ENCODE data around the gene XPNPEP3.

The XPNPEP3 gene

DNA sequence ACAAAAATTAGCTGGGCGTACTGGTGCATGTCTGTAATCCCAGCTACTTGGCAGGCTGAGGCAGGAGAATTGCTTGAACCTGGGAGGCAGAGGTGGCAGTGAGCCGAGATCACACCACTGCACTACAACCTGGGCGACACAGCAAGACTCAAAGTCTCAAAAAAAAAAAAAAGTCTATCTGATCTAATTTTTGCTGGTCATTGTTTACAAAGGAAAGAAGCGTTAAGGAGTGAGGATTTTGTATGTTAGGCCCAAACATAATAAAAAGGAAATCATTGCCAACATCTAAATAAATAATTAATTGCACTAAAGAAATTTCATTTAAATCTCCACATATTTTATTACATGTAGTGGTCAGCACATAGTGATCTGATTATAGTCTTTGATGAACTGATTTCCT is 97.2 kb downstream of the XPNPEP3 start:
- no peak for DNase-seq (ENCODE audit: low read depth)
- H3K4me3 ChIP-seq (ENCODE audit: low read depth, low read length): no peak overlapping the region
- TF ChIP-seq, protein P1, sequence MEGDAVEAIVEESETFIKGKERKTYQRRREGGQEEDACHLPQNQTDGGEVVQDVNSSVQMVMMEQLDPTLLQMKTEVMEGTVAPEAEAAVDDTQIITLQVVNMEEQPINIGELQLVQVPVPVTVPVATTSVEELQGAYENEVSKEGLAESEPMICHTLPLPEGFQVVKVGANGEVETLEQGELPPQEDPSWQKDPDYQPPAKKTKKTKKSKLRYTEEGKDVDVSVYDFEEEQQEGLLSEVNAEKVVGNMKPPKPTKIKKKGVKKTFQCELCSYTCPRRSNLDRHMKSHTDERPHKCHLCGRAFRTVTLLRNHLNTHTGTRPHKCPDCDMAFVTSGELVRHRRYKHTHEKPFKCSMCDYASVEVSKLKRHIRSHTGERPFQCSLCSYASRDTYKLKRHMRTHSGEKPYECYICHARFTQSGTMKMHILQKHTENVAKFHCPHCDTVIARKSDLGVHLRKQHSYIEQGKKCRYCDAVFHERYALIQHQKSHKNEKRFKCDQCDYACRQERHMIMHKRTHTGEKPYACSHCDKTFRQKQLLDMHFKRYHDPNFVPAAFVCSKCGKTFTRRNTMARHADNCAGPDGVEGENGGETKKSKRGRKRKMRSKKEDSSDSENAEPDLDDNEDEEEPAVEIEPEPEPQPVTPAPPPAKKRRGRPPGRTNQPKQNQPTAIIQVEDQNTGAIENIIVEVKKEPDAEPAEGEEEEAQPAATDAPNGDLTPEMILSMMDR (IDR thresholded peaks at IDR 0.05; ENCODE audit: low read depth, low read length, missing control alignments): no peak

DNA sequence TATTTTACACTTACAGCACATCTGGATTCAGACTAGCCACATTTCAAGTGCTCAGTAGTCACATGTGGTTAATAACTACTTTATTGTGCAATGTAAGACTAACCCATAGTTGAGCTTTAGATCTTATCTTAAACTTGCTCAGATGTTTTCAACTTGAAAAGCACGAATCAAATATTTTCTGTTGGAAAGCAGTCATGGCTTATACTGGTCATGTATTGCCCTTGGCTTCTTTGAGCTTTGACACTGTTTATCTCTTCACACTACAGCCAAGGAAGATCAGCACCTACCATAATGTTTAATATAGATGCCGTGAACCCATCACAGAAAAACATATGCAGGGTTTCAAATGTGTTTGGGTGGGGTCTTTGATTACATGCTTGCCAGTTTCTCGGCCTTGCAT is 98.6 kb downstream of the XPNPEP3 start:
- no peak for DNase-seq (ENCODE audit: low read depth)
- TF ChIP-seq, protein P1 (IDR thresholded peaks at IDR 0.05; ENCODE audit: low read depth, low read length, missing control alignments): no peak
- no peak overlapping the region for H3K4me3 ChIP-seq (ENCODE audit: low read depth, low read length)

DNA sequence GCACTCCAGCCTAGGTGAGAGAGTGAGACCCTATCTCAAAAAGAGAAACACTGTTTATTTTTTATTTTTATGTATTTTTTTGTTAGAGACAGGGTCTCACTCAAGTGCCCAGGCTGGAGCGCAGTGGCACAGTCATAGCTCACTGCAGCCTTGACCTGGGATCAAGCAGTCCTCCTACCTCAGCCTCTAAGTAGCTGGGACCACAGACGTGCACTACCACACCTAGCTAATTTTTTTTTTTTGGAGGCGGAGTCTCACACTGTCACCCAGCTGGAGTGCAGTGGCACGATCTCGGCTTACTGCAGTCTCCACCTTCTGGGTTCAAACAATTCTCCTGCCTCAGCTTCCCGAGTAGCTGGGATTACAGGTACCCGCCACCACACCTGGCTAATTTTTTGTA is 100.7 kb downstream of the XPNPEP3 start:
- TF ChIP-seq, protein P1 (IDR thresholded peaks at IDR 0.05; ENCODE audit: low read depth, low read length, missing control alignments): no peak
- DNase-seq (ENCODE audit: low read depth): no peak
- no peak overlapping the region for H3K4me3 ChIP-seq (ENCODE audit: low read depth, low read length)

DNA sequence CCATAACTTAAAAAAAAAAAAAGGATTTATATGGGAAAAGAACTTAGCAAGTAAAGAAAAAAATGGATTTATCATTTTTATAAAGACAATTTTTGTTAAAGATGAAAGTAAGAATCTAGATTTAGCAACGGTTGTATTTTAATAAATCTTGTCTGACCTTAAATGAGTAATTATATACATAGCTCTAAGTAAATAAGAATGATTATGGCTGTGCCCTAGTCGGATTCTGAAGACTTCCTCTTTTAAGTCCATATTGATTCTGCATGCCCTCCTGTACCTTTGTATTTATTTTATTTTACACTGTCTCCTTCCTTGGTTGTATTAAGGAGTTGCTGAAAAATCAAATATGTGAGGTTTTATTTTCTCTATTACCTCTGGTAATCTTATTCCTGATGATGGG is 101.4 kb downstream of the XPNPEP3 start:
- no peak for DNase-seq (ENCODE audit: low read depth)
- no peak overlapping the region for H3K4me3 ChIP-seq (ENCODE audit: low read depth, low read length)
- TF ChIP-seq, protein P1 (IDR thresholded peaks at IDR 0.05; ENCODE audit: low read depth, low read length, missing control alignments): no peak

DNA sequence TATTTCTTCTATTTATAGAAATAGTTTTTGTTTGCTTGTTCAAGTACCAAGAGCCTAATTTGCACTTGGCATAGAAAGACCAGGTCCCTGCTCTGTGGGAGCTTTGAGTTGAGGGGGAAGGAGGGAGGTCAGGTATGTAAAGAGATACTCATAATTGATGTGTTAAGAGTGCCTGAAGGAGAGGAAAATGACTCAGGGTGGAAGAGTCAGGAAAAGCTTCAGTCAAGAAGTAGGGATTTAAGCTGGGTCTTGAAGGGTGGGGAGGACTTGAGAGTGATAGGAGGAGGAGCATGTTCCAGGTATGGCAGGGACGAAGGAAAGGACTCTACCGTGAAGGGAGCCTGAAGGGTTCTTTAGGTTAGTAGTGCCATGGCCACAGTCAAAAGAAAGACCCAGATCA is 103.2 kb downstream of the XPNPEP3 start:
- TF ChIP-seq, protein P1 (IDR thresholded peaks at IDR 0.05; ENCODE audit: low read depth, low read length, missing control alignments): no peak
- DNase-seq (ENCODE audit: low read depth): no peak
- H3K4me3 ChIP-seq (ENCODE audit: low read depth, low read length): no peak overlapping the region

DNA sequence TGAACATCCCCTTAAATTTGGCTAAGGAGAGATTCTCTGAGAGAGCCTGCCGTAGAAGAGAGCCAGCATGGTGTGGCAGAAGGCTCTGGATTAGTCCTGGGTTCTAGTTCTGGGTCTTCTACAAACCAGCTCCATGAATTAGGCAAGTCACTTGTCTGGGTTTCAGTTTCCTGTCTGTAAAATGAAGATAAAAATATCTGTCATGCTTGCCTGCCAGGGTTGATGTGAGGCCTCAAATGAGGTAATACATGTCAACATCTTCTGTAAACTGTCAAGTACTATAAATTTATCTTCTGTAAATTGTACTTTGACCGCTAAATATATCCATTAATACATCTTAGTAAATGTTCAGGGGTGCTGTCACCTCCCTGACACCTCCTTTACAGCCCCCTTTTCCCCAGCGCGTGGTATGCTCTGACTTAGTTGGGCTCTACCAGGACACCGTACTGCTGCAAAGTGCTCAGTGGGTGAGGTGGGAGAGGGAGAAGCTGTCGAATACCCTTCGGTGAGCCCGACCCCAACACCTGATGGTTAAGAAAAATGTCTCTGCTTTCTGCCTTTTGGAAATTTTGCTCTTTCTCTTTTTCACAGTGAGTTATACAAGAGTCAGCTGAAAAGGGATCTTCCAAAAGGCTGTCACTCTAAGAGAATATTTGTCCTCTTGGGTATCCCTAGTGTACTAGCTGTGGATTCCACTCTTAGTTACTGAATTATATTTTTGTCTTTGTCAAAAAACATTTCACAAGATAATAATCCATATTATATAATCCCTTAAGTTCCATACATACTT is 109.2 kb downstream of the XPNPEP3 start:
- TF ChIP-seq, protein P1 (IDR thresholded peaks at IDR 0.05; ENCODE audit: low read depth, low read length, missing control alignments): no peak
- no peak for DNase-seq (ENCODE audit: low read depth)
- no peak overlapping the region for H3K4me3 ChIP-seq (ENCODE audit: low read depth, low read length)

DNA sequence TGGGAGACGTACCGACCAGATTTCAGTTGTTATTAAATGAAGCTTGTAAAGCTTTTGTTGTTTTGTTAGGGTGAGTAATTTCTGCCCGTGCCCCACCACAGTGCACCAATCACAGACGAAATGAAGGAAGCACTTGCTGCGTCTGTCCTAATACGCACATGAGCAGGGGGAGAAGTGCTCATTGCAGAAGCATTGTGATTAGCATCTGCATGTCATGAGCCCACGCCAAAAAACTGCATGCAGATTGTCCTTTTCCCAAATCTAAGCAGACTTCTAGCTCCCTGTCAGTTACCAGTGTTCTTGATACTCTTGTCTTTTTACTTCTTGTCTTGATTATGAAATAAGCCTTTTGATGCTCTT is 109.8 kb downstream of the XPNPEP3 start:
- no peak for DNase-seq (ENCODE audit: low read depth)
- TF ChIP-seq, protein P1 (IDR thresholded peaks at IDR 0.05; ENCODE audit: low read depth, low read length, missing control alignments): no peak
- H3K4me3 ChIP-seq (ENCODE audit: low read depth, low read length): no peak overlapping the region

Data from GM12864 (cell line).